ENCODE measurements around the gene FLACC1.
"Not testable (repeated sequence)": the region's sequence is repeated elsewhere in the genome, so short reads cannot be mapped to it uniquely, and the experiment has no call there.

Gene FLACC1

DNA sequence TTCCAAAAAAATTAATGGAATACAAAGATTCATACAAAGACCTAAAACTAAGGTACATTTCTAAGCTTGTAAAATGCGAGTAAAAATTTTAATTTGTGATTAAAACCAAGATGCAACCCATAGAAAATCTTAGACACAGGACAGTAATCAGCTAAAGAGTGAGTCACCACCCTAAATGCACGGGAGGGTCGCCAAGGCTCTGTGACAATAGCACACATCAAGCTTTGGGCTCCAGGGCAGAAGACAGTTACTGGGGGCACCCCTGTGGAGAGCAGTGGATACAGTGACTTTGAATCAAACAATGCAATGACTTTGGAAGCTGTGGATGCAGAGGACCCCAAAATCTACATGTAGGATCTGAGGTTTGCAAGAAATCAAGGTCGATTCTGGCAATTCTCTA, 7.5 kb downstream of the FLACC1 start:
- DNase-seq (ENCODE audit: low spot score) = no peak

DNA sequence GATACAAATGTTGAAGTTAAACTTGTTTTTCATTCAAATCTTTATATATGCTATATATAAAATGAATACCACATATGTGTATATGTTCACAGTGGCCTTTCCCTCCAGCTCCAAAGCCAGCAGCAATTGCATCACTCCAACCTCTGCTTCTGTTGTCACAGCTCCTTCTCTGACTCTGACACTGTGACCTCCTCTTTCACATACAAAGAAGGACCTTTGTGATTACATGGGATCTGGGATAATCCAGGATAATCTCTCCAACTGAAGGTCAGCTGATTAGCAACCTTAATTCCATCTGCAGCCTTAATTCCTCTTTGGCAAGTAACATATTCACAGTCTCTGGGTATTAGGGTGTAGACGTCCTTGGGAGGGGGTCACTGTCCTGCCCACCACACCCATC, 8.4 kb downstream of the FLACC1 start:
- no peak for DNase-seq (ENCODE audit: low spot score)

GRCh38 chr2:201347138-201347537, 10.0 kb downstream of the FLACC1 start:
- DNase-seq (ENCODE audit: low spot score) = no peak

GRCh38 chr2:201345625-201346213, 11.4 kb downstream of the FLACC1 start:
- no peak for DNase-seq (ENCODE audit: low spot score)

- DNase-seq (ENCODE audit: low spot score) = no peak
These were observed 12.3 kb downstream of the FLACC1 start for GRCh38 chr2:201344663-201345366.

GRCh38 chr2:201343559-201343958, 13.6 kb downstream of the FLACC1 start:
- DNase-seq (ENCODE audit: low spot score) = no peak

DNA sequence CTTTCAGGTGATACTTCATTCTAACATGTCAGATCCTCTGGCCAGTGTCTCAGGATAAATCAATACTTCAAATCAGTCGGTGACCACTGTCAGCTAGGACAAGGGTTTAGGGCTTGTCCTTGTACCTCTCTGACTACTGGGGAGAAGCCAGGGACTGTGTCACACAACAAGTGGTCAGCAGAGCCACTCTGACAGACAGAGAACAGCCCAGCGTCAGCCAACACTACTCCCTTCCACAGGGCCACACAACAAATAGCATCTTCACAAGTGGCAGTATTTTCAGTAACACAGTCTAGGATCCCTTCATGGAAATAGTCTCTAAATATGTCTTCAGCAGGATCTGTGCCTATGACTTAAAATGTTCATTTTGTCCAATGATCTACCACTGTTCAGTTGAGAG, 14.2 kb downstream of the FLACC1 start:
- DNase-seq (ENCODE audit: low spot score) = no peak

GRCh38 chr2:201329409-201329808, 27.7 kb downstream of the FLACC1 start:
- no peak for DNase-seq (ENCODE audit: low spot score)

GRCh38 chr2:201327678-201328077, 29.5 kb downstream of the FLACC1 start:
- DNase-seq (ENCODE audit: low spot score) = no peak

GRCh38 chr2:201322772-201323171, 34.4 kb downstream of the FLACC1 start:
- DNase-seq (ENCODE audit: low spot score) = no peak

GRCh38 chr2:201320701-201321100, 36.4 kb downstream of the FLACC1 start:
- DNase-seq (ENCODE audit: low spot score) = no peak

- DNase-seq (ENCODE audit: low spot score) = no peak
These were observed 36.9 kb downstream of the FLACC1 start for GRCh38 chr2:201320257-201320656.

DNA sequence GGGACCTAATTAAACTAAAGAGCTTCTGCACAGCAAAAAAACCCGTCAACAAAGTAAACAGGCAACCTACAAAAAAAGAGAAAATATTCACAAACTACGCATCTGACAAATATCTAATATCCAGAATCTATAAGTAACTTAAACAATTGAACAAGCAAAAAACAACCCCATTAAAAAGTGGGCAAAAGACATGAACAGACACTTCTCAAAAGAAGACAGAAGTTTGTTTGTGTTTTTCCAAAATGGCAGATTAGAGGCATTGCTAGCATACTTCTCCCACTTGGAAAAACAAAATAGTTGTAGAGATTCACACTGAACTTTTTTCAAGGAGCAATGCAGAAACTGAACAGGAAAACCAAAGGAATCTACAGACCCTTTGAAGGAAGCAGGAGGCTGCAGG, 37.6 kb downstream of the FLACC1 start:
- DNase-seq (ENCODE audit: low spot score) = no peak

DNA sequence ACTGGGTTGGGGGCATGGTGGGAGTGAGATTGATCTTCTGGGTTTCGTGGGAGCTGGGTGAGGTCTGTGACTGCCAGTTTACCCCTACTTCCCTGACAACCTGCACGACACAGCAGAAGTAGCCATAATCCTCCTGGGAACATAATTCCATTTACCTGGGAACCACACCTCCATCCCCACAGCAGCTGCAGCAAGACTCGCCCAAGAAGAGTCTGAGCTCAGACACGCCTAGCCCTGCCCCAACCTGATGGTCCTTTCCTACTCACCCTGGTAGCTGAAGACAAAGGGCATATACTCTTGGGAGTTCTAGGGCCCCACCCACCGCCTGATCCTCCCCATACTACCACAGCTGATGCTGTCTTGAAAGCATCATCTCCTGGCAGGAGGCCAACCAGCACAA, 43.8 kb downstream of the FLACC1 start:
- no peak for DNase-seq (ENCODE audit: low spot score)

- DNase-seq (ENCODE audit: low spot score) = no peak
These were observed 48.2 kb downstream of the FLACC1 start for GRCh38 chr2:201308914-201309313.

GRCh38 chr2:201307876-201308275, 49.3 kb downstream of the FLACC1 start:
- DNase-seq (ENCODE audit: low spot score) = no peak

DNA sequence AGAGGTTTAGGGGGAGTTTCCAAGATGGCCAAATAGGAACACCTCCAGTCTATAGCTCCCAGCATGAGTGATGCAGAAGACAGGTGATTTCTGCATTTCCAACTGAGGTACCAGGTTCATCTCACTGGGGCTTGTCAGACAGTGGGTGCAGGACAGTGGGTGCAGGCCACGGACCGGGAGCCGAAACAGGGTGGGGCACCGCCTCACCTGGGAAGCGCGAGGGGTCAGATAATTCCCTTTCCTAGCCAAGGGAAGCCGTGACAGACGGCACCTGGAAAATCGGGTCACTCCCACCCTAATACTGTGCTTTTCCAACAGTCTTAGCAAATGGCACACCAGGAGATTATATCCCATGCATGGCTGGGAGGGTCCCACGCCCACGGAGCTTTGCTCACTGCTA, 57.2 kb downstream of the FLACC1 start:
- not testable (repeated sequence) for DNase-seq (ENCODE audit: low spot score)

DNA sequence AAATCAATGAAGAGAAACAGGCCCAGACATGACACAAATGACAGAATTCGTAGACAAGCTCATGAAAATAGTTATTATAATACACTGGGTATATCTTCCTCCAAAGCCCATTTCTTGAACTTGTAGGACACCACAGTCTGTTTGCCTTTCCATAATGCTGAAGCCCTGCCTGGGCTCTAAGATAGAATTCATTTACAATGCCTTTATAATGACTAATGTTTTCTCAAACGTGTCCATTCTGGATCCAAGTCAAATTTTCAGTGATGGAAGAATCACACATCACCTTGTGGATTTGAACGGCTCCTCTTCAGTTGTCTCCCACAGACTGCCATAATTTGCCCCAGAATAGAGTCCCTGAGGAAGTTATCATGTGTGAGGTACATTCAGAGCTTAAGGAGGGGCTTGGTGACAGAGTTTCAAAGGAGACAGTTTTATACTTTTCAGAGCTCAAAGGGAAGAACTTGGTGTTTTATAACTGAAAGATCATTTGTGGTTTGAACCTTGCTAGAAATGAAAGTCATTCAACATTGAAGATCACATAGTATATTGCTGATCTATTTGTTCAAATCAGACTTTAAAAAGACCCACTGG, 58.6 kb downstream of the FLACC1 start:
- no peak for DNase-seq (ENCODE audit: low spot score)

GRCh38 chr2:201290457-201291148, 66.5 kb downstream of the FLACC1 start:
- not testable (repeated sequence) for DNase-seq (ENCODE audit: low spot score)

GRCh38 chr2:201285499-201285898, 71.6 kb downstream of the FLACC1 start:
- no peak for DNase-seq (ENCODE audit: low spot score)

GRCh38 chr2:201280191-201281040, 76.7 kb downstream of the FLACC1 start:
- no peak for DNase-seq (ENCODE audit: low spot score)

GRCh38 chr2:201279079-201279478, 78.1 kb downstream of the FLACC1 start:
- DNase-seq (ENCODE audit: low spot score) = no peak

All from pons (tissue), 1 donor.